KMS-11 (cell line): ENCODE results near the gene CLEC17A.
"Not testable (repeated sequence)": the region's sequence is repeated elsewhere in the genome, so short reads cannot be mapped to it uniquely, and the experiment has no call there.

Experiments
- H2AFZ ChIP-seq: fragments of 200-600 bp; sonication (generic); 2 replicates; pipeline ENCODE4 v1.6.1; 2016; ENCODE audit warnings: antibody characterized with exemption, mixed run types, low read depth
- H3K27ac ChIP-seq: fragments of 200-600 bp; sonication (generic); 2 replicates; pipeline ENCODE4 v1.6.1; 2016; ENCODE audit warnings: mild to moderate bottlenecking, mixed run types
- H3K27me3 ChIP-seq: fragments of 200-600 bp; sonication (generic); 2 replicates; pipeline ENCODE4 v1.6.1; 2017; ENCODE audit warnings: mild to moderate bottlenecking, low read depth, mixed run types, moderate library complexity; ENCODE audit not compliant: insufficient read depth
- H3K36me3 ChIP-seq: fragments of 200-600 bp; sonication (generic); 2 replicates; pipeline ENCODE4 v1.6.1; 2017; ENCODE audit warnings: mild to moderate bottlenecking, mixed run types; ENCODE audit not compliant: insufficient read depth
- H3K4me1 ChIP-seq: fragments of 200-600 bp; sonication (generic); 2 replicates; pipeline ENCODE4 v1.6.1; 2016; ENCODE audit warnings: mild to moderate bottlenecking, low read depth, mixed run types; ENCODE audit not compliant: poor library complexity, severe bottlenecking
- H3K4me2 ChIP-seq: fragments of 200-600 bp; sonication (generic); 2 replicates; pipeline ENCODE4 v1.7.0; 2016; ENCODE audit warnings: mild to moderate bottlenecking, mixed run types
- H3K4me3 ChIP-seq: fragments of 200-600 bp; sonication (generic); IDR thresholded peaks from 2 replicates; pipeline ENCODE4 v1.6.1; 2017; ENCODE audit warnings: low read depth, low read length, mixed read lengths; ENCODE audit not compliant: insufficient read depth
- H3K79me2 ChIP-seq: fragments of 200-600 bp; sonication (generic); 2 replicates; pipeline ENCODE4 v1.6.1; 2016; ENCODE audit warnings: low read depth, mixed run types; ENCODE audit not compliant: insufficient read depth
- H3K9ac ChIP-seq: fragments of 200-600 bp; sonication (generic); 2 replicates; pipeline ENCODE4 v1.6.1; 2016; ENCODE audit warnings: mild to moderate bottlenecking, mixed run types
- H4K20me1 ChIP-seq: fragments of 200-600 bp; sonication (generic); 2 replicates; pipeline ENCODE4 v1.6.1; 2016; ENCODE audit warnings: mild to moderate bottlenecking, mixed run types; ENCODE audit not compliant: insufficient read depth
- CTCF ChIP-seq: fragments of 200-600 bp; sonication (generic); conservative IDR thresholded peaks from 2 replicates; pipeline ENCODE4 v1.6.1; 2017; ENCODE audit warnings: low read depth, mild to moderate bottlenecking, antibody characterized with exemption, low read length, moderate library complexity, mixed read lengths

Gene CLEC17A

GRCh38 chr19:14615623-14616022 is 32.7 kb downstream of the CLEC17A start:
- Histone ChIP-seq H3K27ac (no peak overlapping the region), H3K4me3 (no peak overlapping the region), H3K4me2 (no peak overlapping the region), H3K79me2 (no peaks in the 10 kb centered on the region), H3K9ac (no peak overlapping the region), H3K36me3 (no peaks in the 10 kb centered on the region), H2AFZ (no peak overlapping the region), H3K27me3 (peaks cover 6% of the 10 kb centered on the region; the same call in 1 of the 2 replicates), H3K4me1 (no peaks in the 10 kb centered on the region), H4K20me1 (no peaks in the 10 kb centered on the region)
- TF ChIP-seq CTCF, result no peak

GRCh38 chr19:14616407-14616806 is 33.5 kb downstream of the CLEC17A start:
- H4K20me1 ChIP-seq, result no peaks in the 10 kb centered on the region
- H3K27me3 ChIP-seq, result peaks cover 6% of the 10 kb centered on the region; the same call in 1 of the 2 replicates
- no peaks in the 10 kb centered on the region for H3K4me1 ChIP-seq
- H3K4me2 ChIP-seq, result no peak overlapping the region
- no peak overlapping the region for H2AFZ ChIP-seq
- no peak overlapping the region for H3K4me3 ChIP-seq
- H3K36me3 ChIP-seq, result no peaks in the 10 kb centered on the region
- no peaks in the 10 kb centered on the region for H3K79me2 ChIP-seq
- H3K27ac ChIP-seq, result no peak overlapping the region
- H3K9ac ChIP-seq, result no peak overlapping the region
- no peak for TF ChIP-seq CTCF

GRCh38 chr19:14619404-14619803 is 36.5 kb downstream of the CLEC17A start:
- Histone ChIP-seq H3K79me2 (no peaks in the 10 kb centered on the region), H3K27me3 (peaks cover 6% of the 10 kb centered on the region; the same call in 1 of the 2 replicates), H3K36me3 (no peaks in the 10 kb centered on the region), H3K4me1 (no peaks in the 10 kb centered on the region), H3K27ac (no peak overlapping the region), H3K4me3 (no peak overlapping the region), H2AFZ (no peak overlapping the region), H3K4me2 (no peak overlapping the region), H4K20me1 (no peaks in the 10 kb centered on the region), H3K9ac (no peak overlapping the region)
- no peak for TF ChIP-seq CTCF

- not testable (repeated sequence) for H3K4me3 ChIP-seq, H3K27me3 ChIP-seq, H3K4me1 ChIP-seq, H4K20me1 ChIP-seq, H3K79me2 ChIP-seq, H3K36me3 ChIP-seq, H2AFZ ChIP-seq, H3K9ac ChIP-seq, H3K4me2 ChIP-seq, H3K27ac ChIP-seq
Observed at GRCh38 chr19:14624491-14624890, 41.6 kb downstream of the CLEC17A start.

GRCh38 chr19:14629557-14629956 is 46.7 kb downstream of the CLEC17A start:
- no peak for TF ChIP-seq CTCF

More at GRCh38 chr19:14629557-14629956, 46.7 kb downstream of the CLEC17A start:
- Histone ChIP-seq H4K20me1 (no peaks in the 10 kb centered on the region), H3K4me3 (no peak overlapping the region), H3K4me2 (no peak overlapping the region), H3K9ac (no peak overlapping the region), H3K27ac (no peak overlapping the region), H3K79me2 (no peaks in the 10 kb centered on the region), H2AFZ (no peak overlapping the region), H3K27me3 (no peaks in the 10 kb centered on the region; the same call in 1 of the 2 replicates), H3K4me1 (no peaks in the 10 kb centered on the region), H3K36me3 (no peaks in the 10 kb centered on the region)
